Heart left ventricle (tissue), 13 donors: Measurements from ENCODE around the gene ARHGAP12.

Source experiments
- CTCF ChIP-seq, 12 donors: fragments of 200-600 bp; sonication (generic) in 4 of 12; IDR thresholded peaks; one replicate each; pipeline versions ENCODE4 v1.5.0 to v1.8.0; 2018 to 2022; ENCODE audit warnings: antibody characterized with exemption in 12 of 12, mild to moderate bottlenecking in 5 of 12
- POLR2A ChIP-seq, 2 donors: fragments of 450-650 bp; IDR thresholded peaks; one replicate each; pipeline ENCODE4 v1.6.1; 2017; ENCODE audit warnings: antibody characterized with exemption in 2 of 2, mild to moderate bottlenecking in 2 of 2, moderate library complexity in 2 of 2
- donor health status: ischemic (EF 13 %, LVEDD 7.1; RV severe dilation, severe dysfunction).
- donor health status: DM: no; HTN: yes; CAD: no.
- donor health status: DM: no; HTN: no; CAD: no.
- donor health status: ischemic (EF 25% LVEDD 6.9; RV normal size, moderate dysfunction).
- donor health status: ischemic (EF 25% LVEDD 5.7; RV mildly dilated, moderate dysfunction).
- donor health status: ischemic (EF 35%, LVEDD 5.7; RV mildly dilated, moderate dysfunction).
- donor health status: nonischemic (EF 11% LVEDD 7.7; RV severe dilation, severe dysfunction).
- donor health status: DM: yes; HTN: yes; CAD: no.
- donor health status: PGD.
- donor health status: ischemic (EF 29% LVEDD 5.4; RV normal size, mild dysfunction).
- donor health status: nonischemic (EF 23%, LVEDD 6.1; RV moderate dilation, normal function).

DNA sequence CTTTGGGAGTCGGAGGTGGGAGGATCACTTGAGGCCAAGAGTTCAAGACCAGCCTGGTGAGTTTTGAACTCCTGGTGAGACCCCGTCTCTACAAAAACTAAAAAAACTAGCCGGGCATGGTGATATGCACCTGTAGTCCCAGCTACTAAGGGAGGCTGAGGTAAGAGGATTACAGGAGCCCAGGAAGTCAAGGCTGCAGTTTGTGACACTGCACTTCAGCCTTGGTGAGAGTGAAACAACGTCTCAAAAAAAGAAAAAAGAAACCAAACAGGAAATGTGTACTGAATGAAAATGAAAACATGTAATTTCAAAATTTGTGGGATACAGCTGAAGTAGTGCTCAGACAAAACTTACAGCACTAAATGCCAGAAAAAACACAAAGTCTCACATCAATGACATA lies 7.6 kb downstream of the ARHGAP12 start:
- TF ChIP-seq CTCF (IDR thresholded peaks at IDR 0.05) (no peak), POLR2A (IDR thresholded peaks at IDR 0.05) (no peak)
